GM20000 (cell line): Measurements from ENCODE around the gene SEZ6.

Experiments
- DNase-seq: peaks from one replicate; pipeline ENCODE4 v3.0.0; 2012; ENCODE audit warnings: low spot score
- CTCF ChIP-seq: IDR thresholded peaks from 2 replicates; pipeline ENCODE4 v1.5.1; 2012; ENCODE audit warnings: mild to moderate bottlenecking, control low read depth; ENCODE audit errors: extremely low read depth, missing control alignments

Gene SEZ6

GRCh38 chr17:29005936-29006511, at the start of gene SEZ6:
SEZ6 (minus strand) TSS chr17:29006033; CDS start chr17:29005869, 164 bp downstream.
- peak; percentile 89 for DNase-seq
- no peak for TF ChIP-seq CTCF

GRCh38 chr17:29054835-29055234, 49.0 kb upstream of the SEZ6 start:
- DNase-seq: no peak
- TF ChIP-seq CTCF: no peak

- no peak for DNase-seq
- TF ChIP-seq CTCF: no peak
These were observed 45.9 kb upstream of the SEZ6 start for GRCh38 chr17:29051731-29052130.

GRCh38 chr17:29051194-29051593, 45.4 kb upstream of the SEZ6 start:
- DNase-seq: no peak
- no peak for TF ChIP-seq CTCF

GRCh38 chr17:29050176-29050575, 44.3 kb upstream of the SEZ6 start:
- DNase-seq: no peak
- no peak for TF ChIP-seq CTCF

- no peak for TF ChIP-seq CTCF
- DNase-seq: no peak
These were observed 43.8 kb upstream of the SEZ6 start for GRCh38 chr17:29049541-29050145.

GRCh38 chr17:29048440-29049368, 42.9 kb upstream of the SEZ6 start:
- DNase-seq: no peak
- no peak for TF ChIP-seq CTCF
